HUDEP-2 (cell line): ENCODE measurements around the gene MPRIP.

Experiments
- DNase-seq, 76 experiments: peaks; one replicate each; lab custom pipeline; 2025; ENCODE audit not compliant: unreplicated experiment in 76 of 76; lab: John Stamatoyannopoulos, UW

The MPRIP gene

DNA sequence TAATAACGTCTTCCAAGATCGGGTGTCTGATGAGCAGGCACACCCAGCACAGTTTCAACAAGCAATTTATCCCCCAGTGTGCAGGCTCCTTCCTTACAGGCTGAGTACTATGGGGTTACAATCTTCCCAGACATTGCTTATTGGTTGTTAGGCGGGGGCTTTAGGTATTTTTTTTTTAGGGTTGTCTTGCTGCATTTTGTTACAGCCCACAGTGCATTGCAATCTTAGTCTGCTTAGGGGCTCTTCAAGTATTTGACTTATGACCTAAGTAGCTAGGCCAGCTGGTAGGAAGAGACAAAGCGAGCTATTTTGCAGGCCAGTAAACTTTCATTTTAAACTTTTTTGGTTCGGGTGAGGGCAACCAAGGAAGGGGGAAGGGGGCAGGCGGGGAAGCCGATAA lies 158.1 kb downstream of the MPRIP start:
- no peak for DNase-seq

DNA sequence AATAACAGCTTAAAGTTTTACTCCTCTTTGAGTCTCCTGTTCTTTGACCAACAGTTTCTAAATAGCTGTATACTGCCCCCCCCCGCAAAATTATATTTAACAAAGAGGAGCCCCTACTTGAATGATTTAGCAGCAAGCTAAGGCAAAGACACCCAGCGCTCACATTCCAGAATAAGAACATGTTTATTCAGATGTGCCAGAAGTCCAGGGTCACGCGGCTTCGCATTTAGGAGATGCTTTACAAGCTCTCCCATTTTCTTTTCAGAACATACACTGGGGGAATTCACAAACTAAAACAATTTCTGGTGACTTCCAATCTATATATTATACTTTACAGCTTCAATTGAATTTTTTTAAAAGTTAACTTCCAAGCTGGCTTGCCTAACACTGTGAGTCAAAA lies 158.6 kb downstream of the MPRIP start:
- no peak for DNase-seq

DNA sequence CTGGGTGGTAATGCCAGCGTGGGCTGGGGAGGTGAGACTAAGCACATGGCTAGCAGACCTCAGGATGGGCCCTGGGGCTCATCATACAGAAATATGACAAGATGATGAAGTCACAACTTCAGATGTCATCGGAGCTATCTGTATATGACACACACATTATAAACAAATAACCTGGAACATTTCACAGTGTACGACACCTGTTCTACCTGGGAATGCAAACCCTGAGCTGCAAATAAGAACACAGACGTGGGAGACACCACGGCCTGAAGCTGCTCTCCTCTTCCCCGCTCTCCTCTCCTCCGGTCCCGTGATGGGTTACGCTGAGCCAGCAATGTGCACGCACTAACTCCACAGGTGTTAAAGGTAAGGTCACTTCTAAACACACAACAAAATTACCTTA lies 159.0 kb downstream of the MPRIP start:
- no peak for DNase-seq

DNA sequence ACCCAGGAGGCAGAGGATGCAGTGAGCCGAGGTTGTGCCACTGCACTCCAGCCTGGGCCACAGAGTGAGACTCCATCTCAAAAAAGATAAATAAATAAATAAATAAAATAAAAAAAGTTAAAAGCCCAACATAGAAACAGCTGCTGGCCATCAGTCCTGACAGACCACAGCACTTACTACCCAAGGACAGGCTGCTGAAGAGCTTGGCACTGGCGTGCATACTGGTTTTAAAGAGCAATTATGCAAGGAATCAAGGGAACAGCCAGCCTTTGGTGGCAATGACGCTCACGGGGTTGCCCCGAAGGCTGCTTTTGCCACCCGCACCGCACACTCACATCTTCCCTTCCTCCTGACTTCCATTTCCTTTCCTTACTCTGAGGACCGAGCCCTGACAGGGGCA lies 159.7 kb downstream of the MPRIP start:
- no peak for DNase-seq

DNA sequence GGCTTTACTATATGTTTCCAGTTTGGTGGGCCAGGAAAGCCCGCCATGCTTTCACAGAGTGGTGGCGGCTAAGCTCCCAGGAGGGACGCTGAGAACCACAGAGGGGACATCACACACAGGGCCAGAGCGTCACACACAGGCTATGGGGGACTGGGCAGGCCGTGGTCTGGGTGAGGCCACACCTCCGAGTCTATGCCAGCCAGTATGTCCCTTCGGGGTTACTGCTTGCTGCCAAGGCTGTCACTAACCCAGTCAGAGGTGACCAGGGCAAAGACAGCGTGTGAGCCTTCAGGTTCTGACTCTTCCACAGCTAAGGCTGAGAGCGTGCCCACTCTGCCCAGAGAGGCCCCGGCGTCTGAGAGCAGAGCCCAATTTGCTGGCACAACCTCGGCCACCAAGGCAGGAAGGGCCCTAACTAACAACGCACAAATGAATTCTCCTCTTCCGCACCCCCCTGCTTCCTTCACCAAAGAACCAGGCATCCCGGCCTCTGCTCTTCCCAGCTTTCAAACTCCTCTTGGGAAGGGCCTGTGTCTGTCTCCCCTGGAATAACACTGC lies 161.0 kb downstream of the MPRIP start:
- DNase-seq: no peak

DNA sequence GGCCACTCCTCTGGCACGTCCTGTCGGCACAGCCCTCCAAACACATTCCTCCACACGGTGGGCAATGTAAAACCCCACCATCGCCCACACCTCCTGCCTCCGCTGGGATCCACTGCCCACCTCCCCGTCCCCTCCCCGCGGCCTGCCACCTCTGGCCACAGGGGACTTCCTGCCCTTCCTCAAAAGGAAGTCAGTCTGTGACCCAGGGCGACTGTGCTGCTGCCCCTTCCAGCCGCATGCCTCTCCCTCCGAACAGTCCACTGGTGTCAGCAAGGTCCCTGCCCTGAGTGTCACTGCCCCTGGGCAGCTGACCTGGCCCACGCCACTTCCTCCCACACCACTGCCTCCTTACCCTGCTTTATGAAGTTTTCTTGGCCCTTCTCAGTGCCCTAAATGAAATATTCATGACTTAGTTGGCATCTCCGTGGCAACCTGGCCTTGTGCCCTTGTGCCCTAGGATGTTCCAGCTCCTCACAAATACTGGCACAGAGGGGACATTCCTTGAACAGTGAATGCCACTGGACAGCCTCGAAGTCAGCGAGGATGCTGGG lies 161.9 kb downstream of the MPRIP start:
- DNase-seq: no peak

DNA sequence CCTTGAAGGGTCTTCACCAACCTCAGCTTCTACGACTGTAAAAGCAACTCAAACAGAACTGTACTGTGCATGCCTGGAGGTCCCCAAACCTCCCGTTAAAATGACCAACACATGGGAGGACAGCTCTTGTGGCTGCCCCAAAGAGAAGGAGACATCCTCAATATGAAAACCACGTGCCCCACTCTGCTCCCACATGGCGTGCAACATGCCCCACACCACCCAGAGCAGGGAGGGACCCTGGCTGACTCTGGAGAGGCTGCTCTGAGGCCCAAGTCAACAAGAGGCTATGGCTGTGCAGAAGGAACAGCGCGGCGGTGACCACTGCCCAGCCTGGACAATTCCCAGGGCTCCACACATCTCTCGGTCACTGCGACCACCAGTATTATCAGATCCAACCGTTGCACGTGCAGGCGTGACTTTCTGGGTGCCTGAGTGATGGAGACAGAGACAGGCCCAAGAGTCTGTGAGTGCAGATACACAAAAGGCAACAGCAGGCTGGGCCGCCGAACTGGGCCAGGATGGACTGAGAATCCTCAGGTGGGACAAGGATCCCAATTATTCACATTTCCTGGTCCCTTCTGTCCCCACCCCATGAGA lies 162.5 kb downstream of the MPRIP start:
- peak in 6 of 76 experiments; percentile 4 to 27 (median 11) for DNase-seq

DNA sequence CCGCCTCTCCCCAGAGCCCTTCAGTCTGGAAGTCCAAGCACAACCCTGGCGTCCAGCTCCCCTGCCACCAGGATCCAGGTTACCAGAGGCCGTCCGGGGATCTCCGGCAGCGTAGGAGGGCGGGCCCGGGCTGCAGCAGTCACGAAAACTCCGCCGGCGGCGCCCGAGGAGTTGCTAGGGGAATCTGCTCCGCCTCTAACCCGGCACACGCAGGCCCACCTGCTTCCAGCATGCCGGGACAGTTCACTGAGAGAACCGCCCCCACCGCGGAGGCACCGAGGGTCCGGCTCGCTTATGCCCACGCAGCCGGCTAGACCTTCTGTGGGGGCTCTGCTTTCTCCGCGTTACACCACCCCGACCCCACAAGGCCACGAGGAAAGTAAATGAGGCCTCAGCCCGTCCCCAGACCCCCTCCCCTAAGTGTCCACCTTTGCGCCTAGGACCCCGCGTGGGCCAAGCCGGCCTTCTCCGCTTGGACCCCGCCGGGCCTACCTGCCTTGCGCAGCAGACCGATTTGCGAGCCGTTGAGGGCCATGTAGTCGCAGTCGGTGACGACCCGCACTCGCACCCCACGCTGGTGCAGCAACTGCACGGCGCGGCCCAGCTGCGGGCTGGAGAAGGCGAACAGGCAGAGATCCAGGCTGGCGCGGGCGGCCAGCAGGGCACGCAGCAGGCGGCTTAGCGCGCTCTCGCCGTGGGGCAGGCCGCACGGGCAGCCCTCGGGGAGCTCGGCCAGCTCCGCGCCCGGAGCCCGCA lies 163.3 kb downstream of the MPRIP start:
- peak in 58 of 76 experiments; percentile 8 to 69 (median 46) for DNase-seq

DNA sequence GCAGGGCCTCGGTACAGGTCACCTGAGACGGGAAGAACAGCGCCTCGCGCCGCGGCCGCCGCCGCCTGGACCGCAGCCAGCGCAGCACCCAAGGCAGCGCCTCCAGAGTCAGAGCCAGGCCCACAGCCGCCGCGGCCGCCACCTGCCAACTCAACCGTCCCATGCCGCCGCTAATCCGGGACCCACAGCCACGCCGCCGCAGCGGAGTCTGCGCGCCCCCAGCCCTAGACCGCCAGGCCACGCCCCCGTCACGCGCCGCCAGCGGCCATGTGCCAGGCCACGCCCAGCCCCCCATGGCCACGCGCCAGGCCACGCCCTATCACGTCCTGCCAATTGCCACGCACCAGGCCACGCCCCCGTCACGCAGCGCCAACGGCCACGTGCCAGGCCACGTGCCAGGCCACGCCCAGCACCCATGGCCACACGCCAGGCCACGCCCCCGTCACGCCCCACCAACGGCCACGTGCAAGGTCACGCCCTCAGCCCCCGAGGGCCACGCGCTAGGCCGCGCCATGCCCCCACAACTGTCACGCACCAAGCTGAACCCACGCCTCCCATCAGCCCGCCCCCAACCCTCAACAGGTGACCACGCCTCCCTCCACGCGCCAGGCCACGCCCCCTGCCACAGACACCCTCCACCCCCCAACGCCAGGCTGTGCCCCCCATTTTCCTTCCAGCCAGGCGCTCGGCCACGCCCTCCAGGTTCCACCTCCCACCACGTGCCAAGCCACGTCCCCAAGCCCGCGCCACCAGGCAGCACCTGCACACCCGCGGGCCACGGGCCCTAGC lies 164.1 kb downstream of the MPRIP start, which contains the start of gene PLD6:
Gene PLD6, minus strand, starts transcription at position 210 of the 789 bp plus-strand sequence. Its CDS starts 47 bp downstream, at position 163.
- DNase-seq: peak in 75 of 76 experiments; percentile 64 to 100 (median 95)

DNA sequence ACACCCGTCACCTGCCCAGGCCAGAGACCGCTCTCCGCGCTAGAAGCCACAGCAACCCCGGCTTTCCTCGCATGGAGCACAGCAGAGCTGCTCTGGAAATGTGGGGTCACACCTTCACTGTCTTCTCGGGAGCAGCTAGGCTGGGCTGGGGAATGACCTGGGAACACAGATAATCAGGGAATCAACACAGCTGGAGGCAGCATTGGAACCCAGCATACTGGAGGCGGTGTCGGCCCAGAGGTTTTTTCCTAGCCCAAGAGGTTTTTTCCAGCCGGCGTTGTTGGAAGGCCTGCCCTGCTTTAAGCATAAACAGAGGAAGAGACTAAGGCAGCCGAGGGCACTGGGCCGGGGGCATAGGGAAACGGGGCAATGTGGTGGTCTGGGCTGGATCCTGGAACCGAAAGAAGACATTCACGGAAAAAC lies 164.7 kb downstream of the MPRIP start:
- peak in 2 of 76 experiments; percentile 8 to 87 for DNase-seq

DNA sequence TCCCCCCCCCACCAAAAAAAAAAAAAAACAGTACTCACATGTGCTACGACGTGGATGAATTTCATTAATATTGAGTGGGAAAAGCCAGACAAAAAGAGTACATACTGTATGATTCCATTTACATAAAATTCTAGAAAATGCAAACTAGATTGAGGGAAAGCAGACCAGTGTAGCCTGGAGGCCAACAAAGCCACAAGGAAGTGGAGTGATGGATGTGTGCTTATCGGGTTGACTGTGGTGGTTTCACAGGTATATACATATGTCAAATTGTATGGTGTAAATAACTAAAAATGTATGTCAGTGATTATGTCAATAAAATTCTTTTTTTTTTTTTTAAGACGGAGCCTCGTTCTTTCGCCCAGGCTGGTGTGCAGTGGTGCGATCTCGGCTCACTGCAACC lies 165.7 kb downstream of the MPRIP start:
- no peak for DNase-seq

DNA sequence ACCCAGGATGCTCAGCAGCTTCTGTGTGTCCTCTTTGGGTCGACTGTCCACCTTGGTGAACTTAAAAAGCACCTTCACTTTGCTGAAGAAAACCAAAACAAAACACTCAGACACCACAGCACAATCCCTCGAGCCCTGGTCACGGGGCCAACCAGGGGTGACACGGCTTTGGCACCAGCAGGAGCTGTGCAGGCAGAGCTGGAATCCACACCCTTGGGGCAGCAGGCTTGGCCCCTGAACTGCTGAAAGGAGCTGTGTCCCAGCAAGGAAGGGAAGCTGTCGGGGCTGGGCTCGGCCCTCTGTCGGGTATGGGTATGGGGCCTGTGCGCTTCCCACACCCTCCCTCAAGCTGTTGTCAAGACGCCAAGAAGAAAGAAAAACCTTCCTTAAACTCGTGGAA lies 171.5 kb downstream of the MPRIP start:
- no peak for DNase-seq

DNA sequence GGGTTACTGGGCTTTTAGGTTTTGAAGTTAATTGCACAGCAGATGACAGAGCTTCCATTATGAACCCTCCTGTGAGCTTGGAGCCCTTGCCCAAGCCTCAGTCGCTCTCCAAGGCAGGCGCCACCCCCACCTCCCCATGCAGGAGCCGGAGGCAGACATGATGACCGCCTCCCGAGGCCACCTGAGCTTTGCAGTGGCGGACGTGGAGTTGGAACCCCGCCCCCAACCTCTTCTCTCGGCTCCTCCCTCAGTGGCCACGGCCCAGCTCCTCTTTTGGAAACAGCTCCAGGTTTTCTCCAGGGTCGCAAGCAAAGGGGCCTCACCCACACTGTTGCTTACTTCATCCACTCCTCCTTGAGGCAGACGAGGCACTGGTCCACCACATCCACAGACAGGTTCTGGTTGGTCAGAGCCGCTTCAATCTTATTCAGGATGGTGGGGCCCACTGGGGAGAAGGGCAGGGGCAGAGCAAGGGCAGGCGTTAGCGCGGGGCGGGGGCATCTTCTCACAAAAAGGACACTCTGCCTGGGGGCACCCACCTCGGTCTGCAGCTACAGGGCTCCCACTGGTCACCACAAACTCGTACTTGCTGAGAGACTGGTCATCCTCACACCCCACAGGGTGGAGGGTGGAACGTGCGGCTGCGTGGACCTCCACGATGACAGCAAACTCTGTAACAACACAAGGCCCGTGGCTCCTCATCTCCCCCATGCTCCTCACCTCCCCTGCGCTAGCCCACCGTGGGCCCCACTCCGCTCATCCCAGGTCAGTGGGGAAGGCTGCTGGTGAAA lies 172.6 kb downstream of the MPRIP start:
- DNase-seq: no peak

DNA sequence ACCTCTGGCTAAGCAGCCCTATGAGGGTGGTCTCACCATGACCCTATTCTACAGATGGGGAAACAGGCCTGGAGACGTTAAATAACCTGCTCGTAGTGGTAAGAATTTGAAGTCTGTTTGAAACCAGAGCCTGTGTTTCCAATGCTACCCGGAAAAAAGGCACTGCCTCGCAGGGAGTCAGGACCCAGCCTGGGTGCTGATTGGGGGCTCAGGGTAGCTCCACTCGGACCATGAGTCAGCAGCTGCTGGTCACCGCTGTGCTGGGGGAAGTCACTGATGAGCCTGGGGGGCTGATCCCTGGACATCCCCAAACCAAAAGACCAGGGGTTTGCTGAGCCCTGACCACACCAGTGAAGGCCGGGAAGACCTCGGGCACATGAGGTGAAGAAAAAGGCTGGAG lies 173.3 kb downstream of the MPRIP start:
- DNase-seq: no peak

DNA sequence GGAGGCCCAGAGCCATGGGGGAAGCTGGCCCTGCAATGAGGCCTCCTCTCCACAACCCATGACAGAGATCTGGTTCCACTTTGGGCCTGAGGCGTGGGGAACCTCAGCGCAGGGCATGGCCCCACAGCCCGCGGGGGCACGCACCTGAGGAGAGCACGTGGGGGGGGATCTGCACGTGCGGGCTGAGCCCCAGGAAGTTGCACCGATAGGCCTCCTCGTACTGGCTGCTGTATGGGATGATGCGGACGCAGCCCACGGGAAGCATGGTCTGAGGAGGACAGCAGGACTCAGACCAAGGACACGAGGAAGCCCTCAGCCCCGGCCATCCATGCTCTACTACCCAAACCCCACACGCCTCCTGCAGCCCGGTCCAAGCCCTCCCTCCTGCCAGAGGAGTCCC lies 174.0 kb downstream of the MPRIP start:
- no peak for DNase-seq

DNA sequence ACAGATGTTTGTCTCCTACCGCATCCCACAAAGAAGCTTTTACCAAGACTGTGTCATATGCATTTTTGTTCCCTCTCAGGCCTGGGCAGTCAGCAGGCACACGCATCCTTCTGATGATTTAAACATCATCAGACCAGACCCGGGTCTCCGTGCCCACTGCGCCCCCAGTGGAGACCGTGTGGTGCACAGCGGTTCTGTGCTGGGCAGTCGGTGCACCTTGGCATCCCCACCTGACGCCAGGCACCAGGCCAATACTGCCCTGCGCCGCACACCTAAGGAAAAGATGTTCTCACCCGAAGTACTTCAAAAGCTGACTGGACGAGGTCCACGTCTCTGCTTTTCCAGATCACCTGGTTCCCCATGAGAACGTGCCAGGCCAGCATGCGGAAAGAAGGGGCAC lies 174.5 kb downstream of the MPRIP start:
- DNase-seq: no peak

DNA sequence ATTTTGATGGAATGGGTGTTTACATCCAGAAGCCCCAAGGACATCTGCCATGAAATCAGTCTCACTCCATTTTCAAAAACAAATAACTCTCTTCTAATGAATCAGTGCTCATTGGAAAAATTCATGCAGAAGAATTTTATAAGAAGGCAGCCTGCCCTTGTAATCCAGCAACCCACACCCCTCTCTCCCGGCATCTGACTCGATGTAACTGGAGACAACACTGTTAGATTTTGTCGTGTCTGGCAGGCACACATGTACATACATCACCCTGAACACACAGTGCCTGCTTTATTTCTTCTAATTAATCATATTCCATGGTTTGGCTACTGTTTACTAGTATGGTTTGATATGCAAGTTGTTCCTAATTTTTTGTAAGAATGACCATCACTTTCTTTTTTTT lies 175.7 kb downstream of the MPRIP start:
- no peak for DNase-seq

DNA sequence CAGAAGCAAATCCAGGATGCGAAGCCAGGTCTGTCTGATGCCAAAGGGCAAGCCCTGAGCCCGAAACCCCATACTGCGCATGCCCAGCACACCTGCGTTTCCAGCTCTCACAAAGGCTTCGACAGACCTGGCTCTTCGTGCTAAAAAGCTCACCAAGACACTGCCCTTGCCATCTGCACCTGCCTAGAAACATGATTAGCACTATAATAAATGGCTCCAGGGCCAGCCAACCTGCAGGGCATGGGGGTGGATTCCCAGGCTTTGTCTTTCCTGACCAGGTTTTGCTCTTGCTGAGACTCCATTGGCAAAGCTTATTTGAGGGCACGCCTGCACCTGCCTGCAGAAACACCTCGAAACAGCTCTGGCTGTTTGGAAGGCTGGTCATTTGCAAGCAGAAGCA lies 178.3 kb downstream of the MPRIP start:
- no peak for DNase-seq

DNA sequence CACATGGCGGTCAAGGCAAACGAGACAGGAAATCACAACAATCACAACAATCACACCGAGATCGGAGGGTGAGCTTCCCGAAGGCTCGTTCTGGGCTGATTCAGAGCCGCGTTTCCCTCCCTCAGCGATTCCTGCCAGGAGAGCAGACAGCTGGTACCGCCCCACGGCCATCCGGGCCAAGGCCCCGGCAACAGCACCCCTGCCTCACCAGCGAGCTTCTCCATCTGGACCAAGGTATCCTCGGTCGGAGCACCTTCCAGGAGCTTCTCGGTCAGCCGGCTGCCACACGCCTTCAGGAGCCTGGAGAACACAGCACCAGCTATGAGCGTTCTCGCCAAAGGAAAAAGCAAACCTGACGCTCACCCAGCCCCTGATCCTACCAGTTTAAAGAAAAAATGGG lies 179.1 kb downstream of the MPRIP start:
- no peak for DNase-seq

DNA sequence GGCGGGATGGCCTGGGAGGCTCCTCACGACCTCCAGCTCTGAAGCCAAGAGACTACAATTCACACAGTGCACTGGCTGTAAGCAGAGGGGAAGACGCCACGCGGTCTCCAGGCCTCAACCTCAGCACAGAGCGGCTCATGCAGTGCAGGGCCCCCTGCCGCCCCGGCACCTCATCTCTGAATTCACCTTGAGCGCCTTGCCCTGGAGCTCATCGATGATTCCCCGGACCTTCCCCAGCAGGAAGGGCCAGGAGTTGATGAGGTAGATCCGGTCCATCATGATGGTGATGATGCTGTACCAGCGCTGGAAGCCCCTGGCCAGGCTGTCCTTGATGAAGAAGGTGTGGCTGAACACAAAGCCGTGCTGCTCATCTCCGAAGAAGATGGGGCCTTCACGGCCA lies 181.5 kb downstream of the MPRIP start:
- DNase-seq: no peak
